AG10803 (cell line): ENCODE measurements around the gene ALOX12B.

Source experiments
- DNase-seq: peaks from one replicate; pipeline ENCODE4 v3.0.0; 2010; ENCODE audit warnings: low read depth
- H3K4me3 ChIP-seq: 2 replicates; pipeline ENCODE4 v1.5.1; 2011; ENCODE audit warnings: mild to moderate bottlenecking, low read length, control low read depth
- CTCF ChIP-seq: conservative IDR thresholded peaks from 2 replicates; pipeline ENCODE4 v1.5.1; 2011; ENCODE audit warnings: mild to moderate bottlenecking, low read length, control low read depth, inconsistent platforms

ALOX12B gene

DNA sequence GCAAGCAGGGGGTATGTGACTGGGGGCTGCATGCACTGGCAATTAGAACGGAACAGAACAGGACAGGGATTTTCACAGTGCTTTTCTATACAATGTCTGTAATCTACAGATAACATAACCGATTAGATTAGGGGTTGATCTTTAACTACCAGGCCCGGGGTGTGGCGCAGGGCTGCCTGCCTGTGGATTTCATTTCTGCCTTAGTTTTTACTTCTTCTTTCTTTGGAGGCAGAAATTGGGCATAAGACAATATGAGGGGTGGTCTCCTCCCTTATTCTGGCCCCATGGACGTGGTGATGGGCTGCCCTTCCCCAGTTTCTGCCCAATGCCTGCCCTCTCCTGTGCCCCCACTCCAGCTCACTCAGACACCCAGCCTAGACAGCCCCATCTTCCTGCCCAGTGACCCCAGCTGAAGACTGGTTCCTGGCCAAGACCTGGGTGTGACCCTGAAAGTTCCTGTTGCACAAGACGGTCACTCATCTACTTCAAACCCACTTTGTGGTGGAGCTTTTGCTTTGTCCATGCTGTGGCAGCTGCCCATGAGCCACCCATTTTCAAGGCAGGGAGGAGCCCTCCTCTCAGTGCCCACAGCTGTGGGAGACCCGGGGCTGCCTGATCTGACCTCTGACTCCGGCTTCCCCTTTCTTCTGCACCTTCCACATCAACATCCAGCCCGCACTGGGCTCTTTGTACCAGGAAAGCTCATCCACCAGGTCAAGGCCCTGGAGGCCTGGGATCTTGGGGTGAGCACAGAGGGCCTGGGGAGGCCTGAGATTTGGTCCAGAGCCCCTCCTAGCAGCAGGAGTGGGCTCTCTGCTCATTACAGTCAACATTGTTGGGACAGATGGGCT lies 18.6 kb downstream of the ALOX12B start:
- H3K4me3 ChIP-seq: no peak overlapping the region
- DNase-seq: no peak
- no peak for TF ChIP-seq CTCF

DNA sequence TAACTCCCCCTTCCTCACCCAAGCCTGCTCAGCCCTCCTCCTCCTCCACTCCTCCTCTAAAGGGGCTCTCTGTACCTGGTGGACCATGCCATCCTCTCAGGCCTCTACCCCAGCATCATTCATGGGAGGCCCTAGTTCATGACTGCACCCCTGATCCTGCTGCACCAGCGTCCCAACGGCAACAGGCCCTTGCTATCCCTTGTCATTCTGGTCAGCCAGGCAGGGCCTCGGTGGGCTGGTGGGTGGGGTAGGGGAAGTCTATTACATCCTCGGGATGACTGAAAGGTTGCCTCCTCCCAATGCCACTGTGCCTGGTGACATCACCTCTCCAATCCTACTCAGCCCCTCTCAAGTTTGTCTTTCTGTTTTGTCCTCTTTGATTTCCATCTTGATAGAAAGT lies 19.7 kb downstream of the ALOX12B start:
- H3K4me3 ChIP-seq: no peak overlapping the region
- DNase-seq: no peak
- no peak for TF ChIP-seq CTCF

DNA sequence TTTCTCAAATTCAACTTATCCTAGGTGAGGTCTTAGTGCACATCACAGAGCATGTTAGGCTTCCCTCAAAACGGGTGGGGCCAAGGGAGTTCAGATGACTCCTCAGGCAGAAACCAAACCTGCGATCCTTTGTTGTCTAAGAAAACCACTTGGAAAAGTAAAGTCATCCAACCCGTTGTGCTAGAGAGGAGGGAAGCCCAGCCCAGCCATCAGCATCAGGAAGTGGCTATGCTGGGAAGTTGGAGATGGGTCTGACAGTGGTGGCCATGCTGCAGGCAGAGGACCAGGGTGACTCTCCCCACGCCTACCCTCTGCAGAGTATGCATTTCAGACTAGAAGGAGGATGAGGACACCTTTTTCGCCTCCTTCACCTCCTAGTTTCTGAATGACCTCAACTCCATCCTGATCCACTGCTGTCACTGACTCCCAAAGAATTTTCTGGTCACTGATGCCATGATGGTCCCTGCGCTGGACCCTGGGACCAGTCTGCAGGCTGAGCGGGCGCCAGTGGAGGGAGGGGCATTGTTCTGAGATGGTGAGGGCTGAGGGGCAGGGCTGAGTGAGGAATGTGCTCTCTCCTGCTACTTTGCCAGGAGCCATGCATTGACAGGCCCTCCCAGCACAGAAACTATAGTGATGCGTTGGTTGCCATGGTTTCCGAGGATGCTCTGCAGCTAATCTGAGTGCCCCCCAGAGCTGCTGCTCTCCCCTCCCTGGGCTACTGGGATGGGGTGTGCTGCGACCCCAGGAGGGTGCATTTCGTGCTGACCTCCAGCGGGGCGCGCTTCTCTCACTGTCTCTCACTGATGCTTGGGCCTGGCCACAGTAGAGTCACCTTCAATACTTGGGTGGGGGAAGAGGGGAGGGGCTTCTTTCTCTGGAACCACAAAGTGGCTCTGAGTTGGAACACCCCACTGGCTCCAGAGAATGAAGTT lies 20.4 kb downstream of the ALOX12B start:
- DNase-seq: no peak
- no peak for TF ChIP-seq CTCF
- no peak overlapping the region for H3K4me3 ChIP-seq

DNA sequence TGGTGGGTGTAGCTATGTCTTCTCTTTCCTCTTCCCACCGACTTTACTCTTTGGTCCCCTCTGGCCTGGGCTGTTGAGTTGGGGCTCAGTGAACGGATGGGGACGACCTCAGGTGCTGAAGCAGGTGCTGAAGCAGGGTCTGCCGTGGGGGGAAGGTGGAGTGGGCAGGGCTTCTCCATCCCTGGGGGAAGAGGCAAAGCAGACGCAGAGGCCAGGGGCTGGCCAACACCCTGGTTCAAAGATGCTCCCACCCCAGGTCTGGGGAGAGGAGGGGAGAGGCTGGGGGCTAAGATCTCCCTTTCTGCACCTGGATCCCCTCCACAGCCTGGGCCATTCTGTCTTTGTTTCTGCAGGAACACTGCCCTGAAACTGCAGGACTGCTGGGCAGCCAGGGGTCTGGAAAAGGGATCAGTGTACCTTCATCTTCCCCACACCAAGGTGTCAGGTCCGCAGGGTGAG lies 22.9 kb downstream of the ALOX12B start:
- no peak overlapping the region for H3K4me3 ChIP-seq
- no peak for DNase-seq
- no peak for TF ChIP-seq CTCF

DNA sequence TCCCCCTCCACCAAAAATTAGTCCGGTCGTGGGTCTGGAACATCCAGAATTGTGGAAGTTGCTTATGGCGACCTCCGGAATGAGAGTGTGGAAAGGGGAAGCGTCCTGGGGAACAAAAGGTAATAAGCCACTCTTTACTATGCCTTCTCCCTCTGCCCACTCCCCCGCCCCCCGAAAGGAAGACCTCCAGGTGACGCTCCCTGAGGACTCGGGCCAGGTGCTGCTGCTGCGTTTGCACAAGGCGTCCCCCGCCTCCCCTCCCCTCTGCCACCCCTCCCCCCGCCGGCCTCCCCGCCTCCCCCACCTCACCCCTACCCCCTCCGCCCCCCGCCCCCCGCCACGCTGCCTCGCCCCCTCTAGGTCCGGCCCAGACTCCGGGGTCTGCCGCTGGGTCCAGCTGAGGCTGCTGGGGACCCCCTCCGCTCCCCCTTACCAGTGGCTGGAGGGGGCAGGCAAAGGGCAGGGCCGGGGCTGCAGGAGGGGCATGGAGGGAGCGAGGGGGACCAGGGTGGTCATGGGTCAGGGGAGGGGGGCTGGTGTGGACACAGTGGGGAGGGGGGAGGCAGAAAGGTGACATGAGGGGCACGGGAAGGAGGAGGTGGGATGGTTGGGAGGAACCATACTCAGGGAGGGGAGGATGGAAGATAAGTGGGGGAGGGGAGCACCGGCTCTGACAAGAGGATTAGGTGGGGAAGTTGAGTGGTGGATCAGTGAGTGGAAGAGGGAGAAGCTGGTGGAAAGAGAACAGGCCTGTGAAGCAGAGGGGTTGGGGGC lies 23.6 kb downstream of the ALOX12B start:
- H3K4me3 ChIP-seq: no peak overlapping the region
- TF ChIP-seq CTCF: no peak
- no peak for DNase-seq

- DNase-seq: no peak
- H3K4me3 ChIP-seq: no peak overlapping the region; the same call in 1 of the 2 replicates
- TF ChIP-seq CTCF: no peak
Observed at GRCh38 chr17:8062807-8063483, 24.6 kb downstream of the ALOX12B start.
